OCI-LY7 (cell line): ENCODE data around the gene TMEM18. TPM values are rescaled to one million over a fixed set of nuclear protein-coding genes. Genes with fewer than 3 reads are reported as not detected.

Experiments
- BruUV-seq: library from RNA; stranded (reverse); fragments of 400-500 nt; replicated peaks from 2 replicates; lab custom pipeline; 2021; lab: Mats Ljungman, UMichigan
- CTCF ChIA-PET: fragments of 300-600 bp; sonication (Branson Sonifier 250); formaldehyde crosslinking; loops from one replicate; lab custom pipeline; 2022; ENCODE audit warnings: antibody characterized with exemption; ENCODE audit not compliant: unreplicated experiment; lab: Charles Lee
- POLR2A ChIA-PET: fragments of 300-600 bp; sonication (Branson Sonifier 250); formaldehyde crosslinking; loops from one replicate; lab custom pipeline; 2022; ENCODE audit warnings: antibody characterized with exemption; lab: Charles Lee
- DNase-seq: peaks from one replicate; pipeline ENCODE4 v3.0.0-alpha.2; 2015; ENCODE audit warnings: low spot score
- H2AFZ ChIP-seq: fragments of 200-600 bp; sonication (generic), shearing (Covaris generic); 2 replicates; pipeline ENCODE4 v1.6.1; 2014; ENCODE audit warnings: mild to moderate bottlenecking, antibody characterized with exemption, low read length, moderate library complexity
- H3K27ac ChIP-seq: fragments of 200-600 bp; sonication (generic); 2 replicates; pipeline ENCODE4 v1.5.1; 2014; ENCODE audit warnings: mixed run types, low read depth, mild to moderate bottlenecking, moderate library complexity, low read length, inconsistent platforms; ENCODE audit not compliant: poor library complexity, severe bottlenecking
- H3K36me3 ChIP-seq: fragments of 200-600 bp; sonication (generic); 2 replicates; pipeline ENCODE4 v1.6.1; 2014; ENCODE audit warnings: mild to moderate bottlenecking, antibody characterized with exemption, low read length, moderate library complexity, mixed read lengths; ENCODE audit not compliant: insufficient read depth
- H3K4me1 ChIP-seq: fragments of 200-600 bp; sonication (generic); 2 replicates; pipeline ENCODE4 v1.5.1; 2014; ENCODE audit warnings: mild to moderate bottlenecking, low read length; ENCODE audit not compliant: insufficient read depth, poor library complexity, severe bottlenecking
- H3K4me2 ChIP-seq: fragments of 200-600 bp; sonication (generic); 2 replicates; pipeline ENCODE4 v1.6.1; 2014; ENCODE audit warnings: mild to moderate bottlenecking, low read length
- H3K4me3 ChIP-seq: fragments of 200-600 bp; sonication (generic); 2 replicates; pipeline ENCODE4 v1.5.1; 2014; ENCODE audit warnings: mild to moderate bottlenecking, low read depth, low read length; ENCODE audit not compliant: poor library complexity, severe bottlenecking
- H3K79me2 ChIP-seq: fragments of 200-600 bp; sonication (generic); 2 replicates; pipeline ENCODE4 v1.6.1; 2016; ENCODE audit warnings: low read depth, mild to moderate bottlenecking, low read length, moderate library complexity, mixed read lengths; ENCODE audit not compliant: insufficient read depth
- H3K9me2 ChIP-seq: fragments of 200-600 bp; sonication (generic); 2 replicates; pipeline ENCODE4 v1.6.1; 2016; ENCODE audit warnings: mild to moderate bottlenecking, low read length, mixed read lengths; ENCODE audit not compliant: insufficient read depth
- H3K9me3 ChIP-seq: fragments of 200-600 bp; sonication (generic); 2 replicates; pipeline ENCODE4 v1.6.1; 2014; ENCODE audit warnings: mild to moderate bottlenecking, mixed run types, low read length, mixed read lengths
- H4K20me1 ChIP-seq: fragments of 200-600 bp; sonication (generic); 2 replicates; pipeline ENCODE4 v1.6.1; 2014; ENCODE audit warnings: mild to moderate bottlenecking, antibody characterized with exemption, low read length, moderate library complexity, mixed read lengths; ENCODE audit not compliant: insufficient read depth
- CTCF ChIP-seq: fragments of 200-600 bp; sonication (generic); conservative IDR thresholded peaks from 2 replicates; pipeline ENCODE4 v1.5.1; 2014; ENCODE audit warnings: mild to moderate bottlenecking, antibody characterized with exemption, low read length, moderate library complexity, mixed read lengths
- EZH2phosphoT487 ChIP-seq: fragments of 200-600 bp; sonication (generic); IDR thresholded peaks from 2 replicates; pipeline ENCODE4 v1.6.1; 2018; ENCODE audit warnings: low read depth, borderline replicate concordance, mild to moderate bottlenecking, mixed run types, antibody characterized with exemption, low read length, moderate library complexity, mixed read lengths
- intact Hi-C: fragments of 100-400 bp; cut with micrococcal nuclease; formaldehyde crosslinking; loops from one replicate; pipeline ENCODE4 v1.10.0; 2022; ENCODE audit not compliant: unreplicated experiment
- total RNA-seq, 2 experiments: library from RNA; depleted of rRNA in 1 of 2; stranded (reverse); fragments of >200 nt in 1 of 2; shearing (Covaris generic) in 1 of 2; gene quantifications; 2 replicates each; pipeline ENCODE4 v1.2.3, GENCODE V29; 2014 to 2022

TMEM18 gene
- total RNA-seq, 2 experiments from 2014 or later: 18.2 to 31.1 TPM

GRCh38 chr2:710867-711665 is 33.9 kb upstream of the TMEM18 start:
- Histone ChIP-seq H4K20me1 (no peaks in the 10 kb centered on the region), H3K4me1 (peaks cover 5% of the 10 kb centered on the region), H3K9me2 (no peaks in the 10 kb centered on the region), H2AFZ (no peak overlapping the region), H3K9me3 (no peaks in the 10 kb centered on the region), H3K36me3 (no peaks in the 10 kb centered on the region), H3K79me2 (no peaks in the 10 kb centered on the region), H3K4me2 (no peak overlapping the region), H3K4me3 (no peak overlapping the region), H3K27ac (no peak overlapping the region)
- intact Hi-C loops: loop anchor here (10.0 kb wide), 1 partner anchor 834 kb away; no protein-coding TSS in a partner anchor
- TF ChIP-seq CTCF (no peak), EZH2phosphoT487 (no peak)
- no peak for DNase-seq
- CTCF ChIA-PET: no interaction called here
- no TSS peak for BruUV-seq
- POLR2A ChIA-PET: interaction anchor here (0.8 kb wide), 1 partner anchor 248 kb away, joined by 3 read pairs; no protein-coding TSS in a partner anchor

GRCh38 chr2:709138-709765 is 32.0 kb upstream of the TMEM18 start:
- Histone ChIP-seq H3K4me2 (no peak overlapping the region), H3K9me2 (no peaks in the 10 kb centered on the region), H3K9me3 (no peaks in the 10 kb centered on the region), H3K27ac (no peak overlapping the region), H3K79me2 (no peaks in the 10 kb centered on the region), H2AFZ (no peak overlapping the region), H3K36me3 (no peaks in the 10 kb centered on the region), H4K20me1 (no peaks in the 10 kb centered on the region), H3K4me3 (no peak overlapping the region), H3K4me1 (peaks cover 1% of the 10 kb centered on the region)
- ChIA-PET CTCF (no interaction called here), POLR2A (no interaction called here)
- intact Hi-C loops: no loop called here
- TF ChIP-seq EZH2phosphoT487: no peak
- TF ChIP-seq CTCF: no peak
- no peak for DNase-seq
- no TSS peak for BruUV-seq

GRCh38 chr2:708667-709066 is 31.5 kb upstream of the TMEM18 start:
- Histone ChIP-seq H3K36me3 (no peaks in the 10 kb centered on the region), H2AFZ (no peak overlapping the region), H4K20me1 (no peaks in the 10 kb centered on the region), H3K4me1 (no peaks in the 10 kb centered on the region), H3K79me2 (no peaks in the 10 kb centered on the region), H3K9me3 (no peaks in the 10 kb centered on the region), H3K4me3 (no peak overlapping the region), H3K9me2 (no peaks in the 10 kb centered on the region), H3K27ac (no peak overlapping the region), H3K4me2 (no peak overlapping the region)
- intact Hi-C loops: no loop called here
- TF ChIP-seq EZH2phosphoT487: no peak
- TF ChIP-seq CTCF: no peak
- no peak for DNase-seq
- ChIA-PET CTCF (interaction anchor here (0.7 kb wide), 1 partner anchor 708 kb away, joined by 3 read pairs; no protein-coding TSS in a partner anchor), POLR2A (no interaction called here)
- no TSS peak for BruUV-seq
